IPS-15b (cell line): Measurements from ENCODE around the gene PDE6A.

Experiments used
- H3K27me3 ChIP-seq: one replicate; pipeline ENCODE4 v1.6.1; 2013; ENCODE audit warnings: low read length; ENCODE audit not compliant: control insufficient read depth, insufficient read depth
- H3K36me3 ChIP-seq: one replicate; pipeline ENCODE4 v1.6.1; 2013; ENCODE audit warnings: low read length; ENCODE audit not compliant: control insufficient read depth, insufficient read depth
- H3K4me1 ChIP-seq: one replicate; pipeline ENCODE4 v1.6.1; 2013; ENCODE audit warnings: mild to moderate bottlenecking, low read length; ENCODE audit not compliant: control insufficient read depth, insufficient read depth
- H3K4me3 ChIP-seq: one replicate; pipeline ENCODE4 v1.5.1; 2013; ENCODE audit warnings: low read depth, low read length
- H3K9ac ChIP-seq: one replicate; pipeline ENCODE4 v1.6.1; 2013; ENCODE audit warnings: low read depth, mild to moderate bottlenecking, low read length
- H3K9me3 ChIP-seq: one replicate; pipeline ENCODE4 v1.6.1; 2013; ENCODE audit warnings: mild to moderate bottlenecking, low read length; ENCODE audit not compliant: control insufficient read depth, insufficient read depth

Gene PDE6A

GRCh38 chr5:149944666-149945065 is at the start of gene PDE6A:
Gene PDE6A (minus strand): TSS chr5:149944793. CDS start chr5:149944673, 120 bp downstream.
- Histone ChIP-seq H3K36me3 (no peaks in the 10 kb centered on the region), H3K9me3 (no peaks in the 10 kb centered on the region), H3K9ac (no peak within 1 kb of the TSS), H3K4me3 (no peak within 1 kb of the TSS), H3K27me3 (no peaks in the 10 kb centered on the region), H3K4me1 (no peaks in the 10 kb centered on the region)

- Histone ChIP-seq H3K4me3 (no peak overlapping the region), H3K9me3 (no peaks in the 10 kb centered on the region), H3K27me3 (no peaks in the 10 kb centered on the region), H3K9ac (no peak overlapping the region), H3K4me1 (no peaks in the 10 kb centered on the region), H3K36me3 (no peaks in the 10 kb centered on the region)
Measured at GRCh38 chr5:149993471-149993870, 48.9 kb upstream of the PDE6A start.

GRCh38 chr5:149990518-149991376 is 46.2 kb upstream of the PDE6A start:
- Histone ChIP-seq H3K4me3 (no peak overlapping the region), H3K27me3 (no peaks in the 10 kb centered on the region), H3K36me3 (no peaks in the 10 kb centered on the region), H3K9me3 (no peaks in the 10 kb centered on the region), H3K9ac (no peak overlapping the region), H3K4me1 (no peaks in the 10 kb centered on the region)

DNA sequence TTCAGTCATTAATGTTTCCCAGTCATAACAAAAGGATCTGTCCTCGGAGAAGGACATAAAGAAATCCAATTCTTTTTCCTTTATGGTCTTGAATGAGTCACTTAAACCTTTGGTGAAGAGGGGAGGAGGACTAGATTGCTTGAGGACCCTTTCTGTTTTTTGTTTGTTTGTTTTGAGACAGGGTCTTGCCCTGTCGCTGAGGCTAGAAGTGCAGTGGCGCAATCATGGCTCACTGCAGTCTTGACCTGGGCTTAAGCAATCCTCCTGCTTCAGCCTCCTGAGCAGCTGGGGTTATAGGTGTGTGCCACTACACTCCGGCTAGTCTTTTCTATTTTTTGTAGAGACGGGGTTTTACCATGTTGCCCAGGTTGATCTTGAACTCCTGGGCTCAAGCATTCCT is 43.5 kb upstream of the PDE6A start:
- no peaks in the 10 kb centered on the region for H3K36me3 ChIP-seq
- no peaks in the 10 kb centered on the region for H3K9me3 ChIP-seq
- H3K4me3 ChIP-seq: no peak overlapping the region
- H3K4me1 ChIP-seq: no peaks in the 10 kb centered on the region
- no peaks in the 10 kb centered on the region for H3K27me3 ChIP-seq
- H3K9ac ChIP-seq: no peak overlapping the region

DNA sequence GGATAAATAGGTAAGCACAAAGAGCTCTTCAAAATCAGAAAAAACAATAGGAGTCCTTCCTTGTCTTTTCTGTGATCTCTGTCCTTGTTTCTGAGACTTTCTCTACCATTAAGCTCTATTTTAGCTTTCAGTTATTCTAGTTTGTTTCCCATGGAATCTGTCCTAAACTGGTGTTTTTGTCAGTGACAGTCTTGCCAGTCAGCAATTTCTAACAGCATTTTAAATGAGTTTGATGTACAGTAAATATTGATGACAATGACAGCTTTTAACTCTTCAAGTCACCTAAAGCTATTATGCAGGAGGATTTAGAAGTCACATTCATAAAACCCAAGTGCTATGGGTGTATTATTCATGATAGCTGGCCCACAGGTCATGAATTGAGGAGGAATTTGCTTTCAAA is 37.9 kb upstream of the PDE6A start:
- H3K9me3 ChIP-seq: no peaks in the 10 kb centered on the region
- H3K9ac ChIP-seq: no peak overlapping the region
- no peak overlapping the region for H3K4me3 ChIP-seq
- no peaks in the 10 kb centered on the region for H3K4me1 ChIP-seq
- H3K36me3 ChIP-seq: no peaks in the 10 kb centered on the region
- no peaks in the 10 kb centered on the region for H3K27me3 ChIP-seq

DNA sequence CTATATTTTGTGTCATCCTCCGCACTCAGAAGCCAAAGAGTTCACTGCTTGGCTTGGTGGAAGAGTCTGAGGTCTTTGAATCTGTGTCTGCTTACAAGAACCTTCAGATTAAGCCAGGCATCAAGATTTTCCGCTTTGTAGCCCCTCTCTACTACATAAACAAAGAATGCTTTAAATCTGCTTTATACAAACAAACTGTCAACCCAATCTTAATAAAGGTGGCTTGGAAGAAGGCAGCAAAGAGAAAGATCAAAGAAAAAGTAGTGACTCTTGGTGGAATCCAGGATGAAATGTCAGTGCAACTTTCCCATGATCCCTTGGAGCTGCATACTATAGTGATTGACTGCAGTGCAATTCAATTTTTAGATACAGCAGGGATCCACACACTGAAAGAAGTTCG is 36.6 kb upstream of the PDE6A start:
- Histone ChIP-seq H3K27me3 (no peaks in the 10 kb centered on the region), H3K9me3 (no peaks in the 10 kb centered on the region), H3K4me1 (no peaks in the 10 kb centered on the region), H3K9ac (no peak overlapping the region), H3K4me3 (no peak overlapping the region), H3K36me3 (no peaks in the 10 kb centered on the region)

DNA sequence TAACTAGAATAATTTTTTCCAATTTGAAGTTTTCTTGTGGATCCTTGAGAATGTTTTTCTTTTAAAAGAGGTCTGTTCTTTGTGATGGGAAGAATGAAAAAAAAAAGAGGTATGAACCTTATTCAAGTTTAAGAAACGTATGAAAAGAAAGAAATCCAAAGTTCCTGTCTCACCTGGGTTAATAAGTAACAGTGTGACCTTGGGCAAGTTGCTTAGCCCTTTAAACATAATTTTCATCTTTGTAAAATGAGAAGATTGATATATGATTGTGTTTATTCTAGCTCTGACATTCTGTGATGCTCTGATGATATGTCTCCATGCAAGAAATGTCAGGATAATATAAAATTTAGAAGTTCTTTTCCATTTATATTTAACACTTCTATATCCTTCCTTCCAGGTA is 35.3 kb upstream of the PDE6A start:
- Histone ChIP-seq H3K36me3 (no peaks in the 10 kb centered on the region), H3K27me3 (no peaks in the 10 kb centered on the region), H3K4me1 (no peaks in the 10 kb centered on the region), H3K9ac (no peak overlapping the region), H3K4me3 (no peak overlapping the region), H3K9me3 (no peaks in the 10 kb centered on the region)

DNA sequence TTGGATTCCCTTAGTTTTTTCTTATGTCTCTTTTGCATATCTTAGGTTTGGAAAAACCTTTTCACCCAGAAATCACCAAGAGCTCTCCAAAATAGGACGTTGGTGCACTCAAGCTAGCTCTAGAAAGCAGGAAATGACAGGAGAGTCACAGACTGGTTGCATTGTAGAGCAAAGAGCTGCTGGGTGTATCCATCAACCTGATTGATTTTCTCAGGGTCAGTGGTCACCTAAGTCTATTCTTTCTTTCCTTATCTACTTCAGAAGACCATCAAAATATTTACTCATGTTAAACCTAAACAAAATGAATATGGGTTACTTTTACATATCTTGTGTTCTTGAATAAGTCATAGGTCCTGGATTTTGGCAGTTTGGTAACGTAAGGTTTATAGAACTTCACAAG is 30.8 kb upstream of the PDE6A start:
- H3K36me3 ChIP-seq: no peaks in the 10 kb centered on the region
- no peak overlapping the region for H3K9ac ChIP-seq
- H3K4me1 ChIP-seq: no peaks in the 10 kb centered on the region
- no peaks in the 10 kb centered on the region for H3K9me3 ChIP-seq
- H3K4me3 ChIP-seq: no peak overlapping the region
- H3K27me3 ChIP-seq: no peaks in the 10 kb centered on the region

DNA sequence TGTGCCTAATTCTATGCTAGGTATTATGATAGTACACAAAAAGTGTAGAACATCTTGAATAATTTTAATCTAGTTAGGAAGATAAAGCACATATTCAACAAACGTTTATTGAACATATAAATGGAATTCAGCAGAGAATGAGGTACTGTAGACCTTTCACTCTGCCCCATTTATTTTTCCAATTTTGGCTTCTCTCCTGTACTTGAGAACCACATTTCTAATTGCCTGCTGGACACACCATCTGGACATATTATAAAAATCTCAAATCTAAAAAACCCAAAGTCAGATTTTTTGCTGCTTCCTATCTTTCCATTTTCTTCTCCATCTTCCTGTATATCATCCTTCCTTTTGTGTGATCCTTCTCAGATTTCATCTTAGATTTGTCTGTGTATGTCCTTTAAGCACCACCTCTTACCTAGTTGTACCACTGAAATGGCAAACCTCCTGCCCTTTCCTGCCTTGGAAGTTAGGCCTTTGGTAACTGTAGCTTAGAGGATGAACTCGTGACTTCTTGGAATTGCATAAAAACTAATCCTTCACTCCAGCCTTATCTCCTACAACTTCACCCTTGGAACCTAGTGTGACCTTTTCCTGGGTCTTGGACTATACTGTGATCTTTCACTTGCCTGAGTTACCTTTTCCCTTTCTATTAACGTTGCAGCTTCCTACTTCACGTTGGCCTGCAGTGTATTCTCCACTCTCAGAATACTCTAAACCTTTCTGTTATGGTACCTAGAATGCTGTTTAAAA is 24.8 kb upstream of the PDE6A start:
- H3K9me3 ChIP-seq: no peaks in the 10 kb centered on the region
- no peaks in the 10 kb centered on the region for H3K36me3 ChIP-seq
- no peak overlapping the region for H3K9ac ChIP-seq
- no peak overlapping the region for H3K4me3 ChIP-seq
- no peaks in the 10 kb centered on the region for H3K27me3 ChIP-seq
- no peaks in the 10 kb centered on the region for H3K4me1 ChIP-seq

DNA sequence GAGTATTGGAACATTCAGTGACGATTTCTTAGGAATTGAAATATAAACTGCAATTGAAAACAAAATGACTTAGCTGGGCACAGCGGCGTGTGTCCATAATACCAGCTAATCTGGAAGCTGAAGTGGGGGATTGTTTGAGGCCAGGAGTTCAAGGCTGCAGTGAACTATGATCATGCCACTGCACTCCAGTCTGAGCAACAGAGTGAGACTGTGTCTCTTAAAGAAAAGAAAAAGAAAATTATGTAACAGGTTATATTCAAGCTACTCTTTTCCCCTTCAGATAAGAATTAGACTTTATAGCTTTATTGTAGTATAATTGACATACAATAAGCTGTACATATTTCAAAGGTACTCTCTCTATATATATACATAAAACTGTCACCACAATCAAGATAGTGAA is 22.4 kb upstream of the PDE6A start:
- H3K9ac ChIP-seq: no peak overlapping the region
- H3K27me3 ChIP-seq: peaks cover under 1% of the 10 kb centered on the region
- H3K4me1 ChIP-seq: no peaks in the 10 kb centered on the region
- H3K36me3 ChIP-seq: no peaks in the 10 kb centered on the region
- H3K9me3 ChIP-seq: no peaks in the 10 kb centered on the region
- H3K4me3 ChIP-seq: no peak overlapping the region

- H3K9me3 ChIP-seq: no peaks in the 10 kb centered on the region
- no peaks in the 10 kb centered on the region for H3K36me3 ChIP-seq
- H3K9ac ChIP-seq: no peak overlapping the region
- H3K4me3 ChIP-seq: no peak overlapping the region
- H3K4me1 ChIP-seq: peaks cover 7% of the 10 kb centered on the region
- H3K27me3 ChIP-seq: peaks cover 9% of the 10 kb centered on the region
Measured at GRCh38 chr5:149963729-149964128, 19.1 kb upstream of the PDE6A start.
